ENCODE data around the gene AQP5. TPM values are rescaled to one million over a fixed set of nuclear protein-coding genes. Genes with fewer than 3 reads are reported as not detected.

The AQP5 gene
- total RNA-seq, 1 donor from 2014 or later: 0.46 TPM

- Mint-ChIP-seq H3K4me3 (ENCODE audit: unreplicated experiment) (no peak overlapping the region), H3K36me3 (ENCODE audit: unreplicated experiment) (no peaks in the 10 kb centered on the region), H3K27me3 (ENCODE audit: unreplicated experiment) (no peaks in the 10 kb centered on the region), H3K4me1 (ENCODE audit: unreplicated experiment) (peaks cover 4% of the 10 kb centered on the region), H3K9me3 (ENCODE audit: unreplicated experiment) (peaks cover 8% of the 10 kb centered on the region), H3K27ac (ENCODE audit: unreplicated experiment) (no peak overlapping the region)
- DNase-seq (ENCODE audit: extremely low spot score, unreplicated experiment): no peak
- TF ChIP-seq CTCF (IDR thresholded peaks at IDR 0.05): no peak
These were observed 22.4 kb upstream of the AQP5 start for GRCh38 chr12:49939307-49939706.

GRCh38 chr12:49939707-49940106 lies 22.0 kb upstream of the AQP5 start:
- Mint-ChIP-seq H3K4me3 (ENCODE audit: unreplicated experiment) (no peak overlapping the region), H3K4me1 (ENCODE audit: unreplicated experiment) (peaks cover 1% of the 10 kb centered on the region), H3K27ac (ENCODE audit: unreplicated experiment) (no peak overlapping the region), H3K27me3 (ENCODE audit: unreplicated experiment) (no peaks in the 10 kb centered on the region), H3K36me3 (ENCODE audit: unreplicated experiment) (no peaks in the 10 kb centered on the region), H3K9me3 (ENCODE audit: unreplicated experiment) (peaks cover 5% of the 10 kb centered on the region)
- no peak for TF ChIP-seq CTCF (IDR thresholded peaks at IDR 0.05)
- DNase-seq (ENCODE audit: extremely low spot score, unreplicated experiment): no peak

GRCh38 chr12:49941556-49942511 lies 19.8 kb upstream of the AQP5 start:
- Mint-ChIP-seq H3K27me3 (ENCODE audit: unreplicated experiment) (no peaks in the 10 kb centered on the region), H3K4me1 (ENCODE audit: unreplicated experiment) (peaks cover 8% of the 10 kb centered on the region), H3K9me3 (ENCODE audit: unreplicated experiment) (no peaks in the 10 kb centered on the region), H3K36me3 (ENCODE audit: unreplicated experiment) (no peaks in the 10 kb centered on the region), H3K4me3 (ENCODE audit: unreplicated experiment) (no peak overlapping the region), H3K27ac (ENCODE audit: unreplicated experiment) (no peak overlapping the region)
- no peak for DNase-seq (ENCODE audit: extremely low spot score, unreplicated experiment)
- no peak for TF ChIP-seq CTCF (IDR thresholded peaks at IDR 0.05)

DNA sequence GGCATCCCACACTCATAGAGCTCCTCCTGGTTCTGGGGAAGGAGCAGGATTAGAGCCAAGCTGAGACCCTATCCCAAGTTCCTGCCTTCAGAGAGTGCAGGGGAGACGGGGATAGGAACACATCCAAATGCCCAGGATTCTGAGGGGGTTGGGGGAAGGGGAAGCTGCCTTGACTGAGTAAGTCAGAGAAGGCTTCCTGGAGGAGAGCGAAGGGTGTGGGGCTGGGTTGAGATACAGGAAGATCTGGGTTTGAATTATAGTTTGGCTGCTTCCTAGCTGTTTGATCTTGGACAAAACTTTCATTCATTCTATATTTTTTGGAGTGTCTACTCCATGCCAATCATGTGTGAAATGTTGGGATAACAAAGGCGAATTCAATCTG lies 19.2 kb upstream of the AQP5 start:
- no peak overlapping the region for H3K27ac Mint-ChIP-seq (ENCODE audit: unreplicated experiment)
- H3K27me3 Mint-ChIP-seq (ENCODE audit: unreplicated experiment): no peaks in the 10 kb centered on the region
- DNase-seq (ENCODE audit: extremely low spot score, unreplicated experiment): no peak
- no peak for TF ChIP-seq CTCF (IDR thresholded peaks at IDR 0.05)
- H3K4me3 Mint-ChIP-seq (ENCODE audit: unreplicated experiment): no peak overlapping the region
- no peaks in the 10 kb centered on the region for H3K36me3 Mint-ChIP-seq (ENCODE audit: unreplicated experiment)
- H3K9me3 Mint-ChIP-seq (ENCODE audit: unreplicated experiment): no peaks in the 10 kb centered on the region
- peaks cover 8% of the 10 kb centered on the region for H3K4me1 Mint-ChIP-seq (ENCODE audit: unreplicated experiment)

GRCh38 chr12:49942921-49943624 lies 18.6 kb upstream of the AQP5 start:
- Mint-ChIP-seq H3K4me3 (ENCODE audit: unreplicated experiment) (no peak overlapping the region), H3K9me3 (ENCODE audit: unreplicated experiment) (no peaks in the 10 kb centered on the region), H3K27ac (ENCODE audit: unreplicated experiment) (no peak overlapping the region), H3K4me1 (ENCODE audit: unreplicated experiment) (peaks cover 8% of the 10 kb centered on the region), H3K27me3 (ENCODE audit: unreplicated experiment) (no peaks in the 10 kb centered on the region), H3K36me3 (ENCODE audit: unreplicated experiment) (no peaks in the 10 kb centered on the region)
- no peak for DNase-seq (ENCODE audit: extremely low spot score, unreplicated experiment)
- no peak for TF ChIP-seq CTCF (IDR thresholded peaks at IDR 0.05)
